Measurements from ENCODE around the gene GAL3ST3. TPM values are rescaled to one million over a fixed set of nuclear protein-coding genes. Genes with fewer than 3 reads are reported as not detected.
A peak's percentile ranks its signal among the peaks of the same experiment; 100 is the strongest.
"Not testable (repeated sequence)": the region's sequence is repeated elsewhere in the genome, so short reads cannot be mapped to it uniquely, and the experiment has no call there.

GAL3ST3 gene
- total RNA-seq, 1 experiment from 2014 or later: 21.7 TPM

DNA sequence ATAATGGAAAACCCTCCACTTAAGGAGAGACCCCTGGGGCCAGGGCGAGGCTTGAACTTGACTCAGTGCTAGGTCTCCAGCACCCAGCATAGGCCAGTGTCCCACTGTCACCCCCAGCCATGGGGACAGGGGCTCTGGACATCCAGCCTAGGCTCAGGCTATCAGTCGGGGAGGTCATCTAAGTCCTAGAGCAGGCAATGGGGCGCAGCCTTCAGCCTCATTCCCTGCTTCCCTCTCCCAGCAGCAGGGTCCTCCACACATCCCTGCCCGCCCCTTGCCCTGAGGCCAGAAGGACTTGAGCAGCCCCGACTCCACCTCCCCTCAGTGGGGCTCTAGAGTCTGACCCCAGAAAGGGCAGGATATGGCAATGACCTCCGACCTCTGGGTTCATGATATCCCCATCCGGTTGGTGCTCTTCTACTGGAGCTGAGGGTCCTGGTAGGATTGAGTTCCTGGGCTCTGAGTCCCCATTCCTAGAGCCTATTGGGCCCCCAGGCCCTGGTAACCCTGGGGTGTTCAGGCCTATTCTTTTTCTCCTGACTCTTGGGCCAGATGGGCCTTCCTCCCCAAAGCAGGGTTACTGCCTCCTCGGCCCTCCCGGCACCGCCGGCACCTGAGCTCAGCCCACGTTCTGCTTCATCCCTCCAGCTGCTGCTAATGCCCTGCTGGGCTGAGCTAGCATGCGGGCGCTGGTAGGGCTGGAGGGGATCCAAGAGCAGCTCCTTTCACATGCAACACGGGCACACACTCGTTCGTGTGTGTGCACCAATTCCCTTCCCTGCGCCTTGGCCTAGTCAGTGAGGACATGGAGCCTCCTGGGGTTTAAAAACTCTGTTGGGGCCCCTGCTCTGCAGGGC lies 32.8 kb downstream of the GAL3ST3 start:
- DNase-seq: no peak
- Histone ChIP-seq H3K36me3 (replicated peaks; ENCODE audit: control insufficient read depth, insufficient read depth, low read length) (no peaks in the 10 kb centered on the region), H3K27me3 (ENCODE audit: control insufficient read depth, insufficient read depth, low read length) (no peaks in the 10 kb centered on the region; the same call in 1 of the 2 replicates), H3K4me3 (ENCODE audit: insufficient read depth, low read depth, low read length) (no peak overlapping the region)

DNA sequence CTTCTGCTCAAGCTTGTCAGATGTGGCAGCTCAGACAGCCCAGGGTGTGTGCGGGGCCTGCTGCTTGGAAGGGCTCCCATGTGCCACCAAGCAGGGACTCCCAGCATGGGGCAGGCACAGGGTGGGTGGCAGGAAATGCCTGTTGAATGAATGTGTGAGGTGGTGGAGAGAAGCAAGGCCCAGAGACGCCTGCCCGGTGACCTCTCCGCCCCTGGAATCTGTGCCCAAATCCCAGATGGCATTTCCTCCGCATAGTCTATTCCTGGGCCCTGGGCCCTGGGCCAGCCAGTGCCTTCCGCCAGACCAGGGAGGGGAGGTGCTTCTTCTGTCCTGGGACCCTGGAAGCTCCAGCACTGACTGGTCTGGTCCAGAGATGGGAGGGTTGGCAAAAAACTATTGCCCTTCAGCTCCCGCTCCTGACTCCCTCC lies 33.5 kb downstream of the GAL3ST3 start:
- no peak overlapping the region for H3K4me3 ChIP-seq (ENCODE audit: insufficient read depth, low read depth, low read length)
- no peak for DNase-seq
- H3K36me3 ChIP-seq (replicated peaks; ENCODE audit: control insufficient read depth, insufficient read depth, low read length): no peaks in the 10 kb centered on the region
- H3K27me3 ChIP-seq (ENCODE audit: control insufficient read depth, insufficient read depth, low read length): no peaks in the 10 kb centered on the region; the same call in 1 of the 2 replicates

- no peaks in the 10 kb centered on the region; the same call in 1 of the 2 replicates for H3K27me3 ChIP-seq (ENCODE audit: control insufficient read depth, insufficient read depth, low read length)
Observed at GRCh38 chr11:66014804-66015453, 34.0 kb downstream of the GAL3ST3 start.

DNA sequence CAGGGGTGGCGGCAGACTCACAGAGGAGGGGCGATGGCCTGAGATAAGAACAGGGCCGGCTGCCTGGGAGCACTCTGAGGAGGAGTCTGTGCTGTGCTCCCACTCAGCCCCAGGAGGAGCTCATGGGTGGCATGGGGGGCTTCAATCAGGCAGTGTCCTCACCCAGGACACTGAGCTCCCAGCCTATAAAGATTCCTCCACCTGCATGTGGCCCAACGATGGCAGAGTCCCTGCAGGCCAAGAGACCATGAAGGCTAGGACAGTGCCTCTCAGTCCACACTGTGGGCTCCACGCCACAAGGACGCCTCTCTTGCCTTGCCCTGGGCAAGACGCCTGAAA lies 35.2 kb downstream of the GAL3ST3 start:
- H3K36me3 ChIP-seq (replicated peaks; ENCODE audit: control insufficient read depth, insufficient read depth, low read length): no peaks in the 10 kb centered on the region
- H3K4me3 ChIP-seq (ENCODE audit: insufficient read depth, low read depth, low read length): no peak overlapping the region
- H3K27me3 ChIP-seq (ENCODE audit: control insufficient read depth, insufficient read depth, low read length): no peaks in the 10 kb centered on the region; the same call in 1 of the 2 replicates
- DNase-seq: no peak

More at GRCh38 chr11:66014804-66015453, 34.0 kb downstream of the GAL3ST3 start:
- Histone ChIP-seq H3K4me3 (ENCODE audit: insufficient read depth, low read depth, low read length) (no peak overlapping the region), H3K36me3 (replicated peaks; ENCODE audit: control insufficient read depth, insufficient read depth, low read length) (no peaks in the 10 kb centered on the region)
- no peak for DNase-seq

DNA sequence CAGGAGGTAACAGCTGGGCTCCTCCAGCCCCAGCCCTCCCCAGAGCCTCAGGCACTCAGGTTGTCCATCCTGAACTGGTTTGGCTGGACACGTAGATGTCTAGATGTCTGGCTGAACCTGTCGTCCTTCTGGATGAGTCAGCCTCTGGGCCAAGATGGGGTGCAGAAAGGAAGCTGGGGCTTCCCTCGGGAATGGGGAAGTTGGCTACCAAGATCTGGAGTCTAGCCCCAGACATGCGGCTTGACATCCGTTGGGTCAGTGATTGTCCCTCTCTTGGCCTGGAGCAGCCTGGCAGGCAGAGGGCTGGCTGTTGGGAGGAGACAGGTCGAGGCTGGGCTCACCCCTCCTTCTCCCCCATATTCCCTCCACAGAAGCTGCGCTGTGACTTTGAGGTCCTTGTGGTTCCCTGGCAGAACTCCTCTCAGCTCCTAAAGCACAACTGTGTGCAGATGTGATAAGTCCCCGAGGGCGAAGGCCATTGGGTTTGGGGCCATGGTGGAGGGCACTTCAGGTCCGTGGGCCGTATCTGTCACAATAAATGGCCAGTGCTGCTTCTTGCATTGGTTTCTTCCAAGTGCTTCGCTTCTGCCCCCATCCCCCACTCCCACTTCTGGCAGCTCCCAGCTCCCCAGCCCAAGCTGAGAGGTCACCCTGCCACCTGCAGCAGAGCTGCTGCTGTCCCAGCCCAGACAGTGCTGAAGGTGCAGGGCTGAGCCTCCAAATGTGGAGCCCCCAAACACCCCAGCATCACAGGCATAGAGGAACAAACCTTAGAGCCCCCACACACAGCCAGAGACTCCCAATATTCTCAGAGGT lies 35.8 kb downstream of the GAL3ST3 start:
- Histone ChIP-seq H3K4me3 (ENCODE audit: insufficient read depth, low read depth, low read length) (no peak overlapping the region), H3K27me3 (ENCODE audit: control insufficient read depth, insufficient read depth, low read length) (no peaks in the 10 kb centered on the region; the same call in 1 of the 2 replicates), H3K36me3 (replicated peaks; ENCODE audit: control insufficient read depth, insufficient read depth, low read length) (no peaks in the 10 kb centered on the region)
- peak; percentile 62 for DNase-seq

DNA sequence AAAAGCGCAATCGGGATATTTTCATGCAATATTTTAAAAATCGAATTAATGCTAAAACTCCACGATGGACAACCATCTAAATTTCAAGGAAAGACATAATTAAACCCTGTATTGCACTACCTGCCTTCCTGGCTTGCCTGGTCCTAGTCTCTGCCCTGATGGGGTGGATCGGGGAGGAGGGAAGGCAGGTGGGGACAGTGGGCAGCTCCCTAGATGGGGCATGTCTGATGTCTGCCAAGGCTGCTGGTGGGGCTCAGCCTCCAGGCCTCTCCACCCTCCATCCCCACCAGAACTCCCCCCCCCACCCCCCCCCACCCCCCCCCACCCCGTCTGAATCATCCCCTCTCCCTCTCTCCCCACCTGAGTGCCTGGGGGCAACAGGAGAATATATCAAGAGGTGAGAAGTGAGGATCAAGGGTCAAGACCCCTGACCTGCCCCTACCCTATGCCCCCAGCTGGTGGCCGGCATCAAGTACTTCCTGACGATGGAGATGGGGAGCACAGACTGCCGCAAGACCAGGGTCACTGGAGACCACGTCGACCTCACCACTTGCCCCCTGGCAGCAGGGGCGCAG lies 36.5 kb downstream of the GAL3ST3 start:
- Histone ChIP-seq H3K4me3 (ENCODE audit: insufficient read depth, low read depth, low read length) (no peak overlapping the region; the same call in 1 of the 2 replicates), H3K27me3 (ENCODE audit: control insufficient read depth, insufficient read depth, low read length) (no peaks in the 10 kb centered on the region; the same call in 1 of the 2 replicates), H3K36me3 (replicated peaks; ENCODE audit: control insufficient read depth, insufficient read depth, low read length) (no peaks in the 10 kb centered on the region)
- peak; percentile 67 for DNase-seq

DNA sequence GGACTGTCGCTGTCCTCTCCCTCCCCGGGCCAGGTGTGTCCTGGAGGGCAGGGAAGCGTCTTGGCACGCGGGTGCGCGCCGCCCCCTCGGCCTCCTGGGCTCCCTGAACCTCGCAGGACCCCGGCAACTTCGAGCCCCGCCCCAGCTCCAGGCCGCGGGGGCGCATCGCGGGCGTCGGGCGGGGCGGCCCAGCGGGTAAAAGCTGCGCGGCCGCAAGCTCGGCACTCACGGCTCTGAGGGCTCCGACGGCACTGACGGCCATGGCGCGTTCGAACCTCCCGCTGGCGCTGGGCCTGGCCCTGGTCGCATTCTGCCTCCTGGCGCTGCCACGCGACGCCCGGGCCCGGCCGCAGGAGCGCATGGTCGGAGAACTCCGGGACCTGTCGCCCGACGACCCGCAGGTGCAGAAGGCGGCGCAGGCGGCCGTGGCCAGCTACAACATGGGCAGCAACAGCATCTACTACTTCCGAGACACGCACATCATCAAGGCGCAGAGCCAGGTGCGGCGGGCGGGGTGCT lies 37.1 kb downstream of the GAL3ST3 start, which contains the start of gene CST6:
CST6 (plus strand) TSS at position 224 of the 519 bp plus-strand sequence; CDS start at position 261, 37 bp downstream.
- H3K27me3 ChIP-seq (ENCODE audit: control insufficient read depth, insufficient read depth, low read length): no peaks in the 10 kb centered on the region; the same call in 1 of the 2 replicates
- peak; percentile 80 for DNase-seq
- H3K36me3 ChIP-seq (replicated peaks; ENCODE audit: control insufficient read depth, insufficient read depth, low read length): no peaks in the 10 kb centered on the region
- peak within 1 kb of the TSS; percentile 21; the same call in 1 of the 2 replicates for H3K4me3 ChIP-seq (ENCODE audit: insufficient read depth, low read depth, low read length)

- Histone ChIP-seq H3K36me3 (replicated peaks; ENCODE audit: control insufficient read depth, insufficient read depth, low read length) (no peaks in the 10 kb centered on the region), H3K27me3 (ENCODE audit: control insufficient read depth, insufficient read depth, low read length) (no peaks in the 10 kb centered on the region; the same call in 1 of the 2 replicates), H3K4me3 (ENCODE audit: insufficient read depth, low read depth, low read length) (no peak overlapping the region)
- peak; percentile 56 for DNase-seq
Observed at GRCh38 chr11:66011239-66011784, 37.6 kb downstream of the GAL3ST3 start.

DNA sequence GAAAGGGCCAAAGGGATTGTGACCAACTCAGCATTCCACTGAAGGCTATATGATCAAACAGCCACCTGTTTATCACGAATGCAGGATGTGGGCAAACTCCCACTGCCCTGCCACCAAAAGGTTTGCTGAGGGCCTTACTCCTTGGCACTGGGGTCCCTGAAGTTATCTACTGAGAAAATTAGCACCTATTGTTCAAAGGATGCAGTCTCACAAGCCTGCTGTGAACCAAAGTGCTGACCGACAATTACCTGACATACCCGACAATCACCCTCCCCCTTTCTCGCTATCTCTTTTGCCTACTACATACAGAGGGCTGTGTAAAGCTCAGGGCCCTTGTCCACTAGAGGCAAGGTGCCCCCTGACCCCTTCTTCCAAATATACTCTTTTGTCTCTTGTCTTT lies 38.9 kb downstream of the GAL3ST3 start:
- not testable (repeated sequence) for H3K27me3 ChIP-seq (ENCODE audit: control insufficient read depth, insufficient read depth, low read length); H3K4me3 ChIP-seq (ENCODE audit: insufficient read depth, low read depth, low read length); DNase-seq; H3K36me3 ChIP-seq (replicated peaks; ENCODE audit: control insufficient read depth, insufficient read depth, low read length)

DNA sequence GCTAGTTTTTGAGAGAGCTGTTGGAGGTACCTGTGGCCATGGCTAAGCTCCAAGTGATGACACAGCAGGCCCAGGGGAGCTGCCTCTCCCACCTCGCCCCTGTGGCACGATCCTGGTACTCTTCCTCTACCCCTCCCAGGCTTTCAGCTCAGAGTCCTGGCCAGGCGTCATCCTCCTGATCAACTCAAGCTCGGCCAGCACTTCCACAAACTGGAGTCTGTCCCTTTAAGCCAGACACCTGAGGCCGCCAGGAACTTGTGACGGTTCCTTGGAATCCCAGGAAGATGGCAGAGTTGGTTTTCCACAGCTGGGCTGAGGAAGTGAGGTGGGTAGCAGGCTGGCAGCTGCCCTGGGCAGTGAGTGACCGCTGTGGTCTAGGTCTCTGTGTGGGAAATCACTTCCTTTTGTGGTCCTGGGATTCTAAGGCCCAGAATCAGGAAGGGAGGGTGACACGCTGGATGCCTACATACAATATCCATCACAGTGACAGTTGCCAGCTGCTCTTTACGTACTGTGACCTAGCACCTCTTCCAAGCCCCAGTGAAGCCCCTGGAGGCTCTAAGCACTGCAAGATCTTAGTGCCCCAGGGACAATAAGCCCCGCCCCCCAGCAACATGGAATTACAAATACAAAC lies 40.4 kb downstream of the GAL3ST3 start:
- Histone ChIP-seq H3K4me3 (ENCODE audit: insufficient read depth, low read depth, low read length) (no peak overlapping the region), H3K36me3 (replicated peaks; ENCODE audit: control insufficient read depth, insufficient read depth, low read length) (peaks cover 9% of the 10 kb centered on the region), H3K27me3 (ENCODE audit: control insufficient read depth, insufficient read depth, low read length) (no peaks in the 10 kb centered on the region; the same call in 1 of the 2 replicates)
- DNase-seq: peak; percentile 56

DNA sequence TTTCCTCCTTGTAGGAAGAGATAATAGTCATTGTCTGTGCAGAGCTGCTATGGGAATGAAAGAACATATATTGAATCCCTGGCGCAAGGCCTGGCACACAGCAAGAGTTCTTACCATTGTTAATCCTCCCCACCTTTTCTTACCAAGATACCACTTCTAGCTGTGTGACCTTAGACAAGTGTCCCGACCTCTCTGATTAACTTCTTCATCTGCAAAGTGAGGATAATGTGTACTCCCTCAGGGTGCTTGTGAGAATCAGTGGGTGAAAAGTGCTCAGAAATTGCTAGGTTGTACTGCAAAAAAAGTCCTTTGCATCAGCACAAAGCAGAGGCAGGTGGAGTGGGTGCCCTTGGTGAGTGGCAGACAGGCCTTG lies 40.9 kb downstream of the GAL3ST3 start:
- Histone ChIP-seq H3K4me3 (ENCODE audit: insufficient read depth, low read depth, low read length) (no peak overlapping the region), H3K36me3 (replicated peaks; ENCODE audit: control insufficient read depth, insufficient read depth, low read length) (peaks cover 10% of the 10 kb centered on the region), H3K27me3 (ENCODE audit: control insufficient read depth, insufficient read depth, low read length) (no peaks in the 10 kb centered on the region; the same call in 1 of the 2 replicates)
- DNase-seq: no peak

DNA sequence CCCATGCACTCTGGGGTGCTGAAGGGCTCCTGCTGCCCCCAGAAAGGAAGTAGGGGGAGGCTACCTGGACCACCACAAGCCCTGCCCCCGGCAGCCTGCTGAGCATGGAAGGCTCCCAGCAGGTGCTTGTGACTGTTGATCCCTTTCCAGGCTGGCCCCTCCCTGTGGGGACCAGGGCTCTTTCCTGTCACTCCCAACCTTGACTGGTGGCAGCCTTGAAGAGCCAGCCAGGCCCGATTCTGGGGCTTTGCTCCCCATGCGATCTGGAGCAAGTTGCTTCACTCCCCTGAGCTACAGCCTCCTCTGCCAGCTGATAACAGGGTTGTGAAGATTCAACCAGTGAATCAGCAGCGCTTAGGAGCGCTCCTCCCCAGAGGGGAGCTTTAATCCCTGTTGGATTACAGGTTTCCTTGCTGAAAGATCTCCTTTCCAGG lies 41.7 kb downstream of the GAL3ST3 start:
- DNase-seq: peak; percentile 60
- Histone ChIP-seq H3K27me3 (ENCODE audit: control insufficient read depth, insufficient read depth, low read length) (no peaks in the 10 kb centered on the region; the same call in 1 of the 2 replicates), H3K36me3 (replicated peaks; ENCODE audit: control insufficient read depth, insufficient read depth, low read length) (peaks cover 10% of the 10 kb centered on the region), H3K4me3 (ENCODE audit: insufficient read depth, low read depth, low read length) (no peak overlapping the region)

GRCh38 chr11:66006891-66007176 lies 42.1 kb downstream of the GAL3ST3 start:
- DNase-seq: no peak
- Histone ChIP-seq H3K27me3 (ENCODE audit: control insufficient read depth, insufficient read depth, low read length) (no peaks in the 10 kb centered on the region; the same call in 1 of the 2 replicates), H3K4me3 (ENCODE audit: insufficient read depth, low read depth, low read length) (no peak overlapping the region), H3K36me3 (replicated peaks; ENCODE audit: control insufficient read depth, insufficient read depth, low read length) (peaks cover 10% of the 10 kb centered on the region)
